Mesendoderm (in vitro differentiated cells): ENCODE measurements around the gene STAMBPL1.
A peak's percentile ranks its signal among the peaks of the same experiment; 100 is the strongest.
"Not testable (repeated sequence)": the region's sequence is repeated elsewhere in the genome, so short reads cannot be mapped to it uniquely, and the experiment has no call there.

ENCODE experiments used
- DNase-seq: peaks from one replicate; pipeline ENCODE4 v3.0.0; 2013
- H2AK5ac ChIP-seq: 2 replicates; pipeline ENCODE4 v1.6.1; 2013; ENCODE audit warnings: low read length, inconsistent platforms
- H2BK120ac ChIP-seq: 2 replicates; pipeline ENCODE4 v1.6.1; 2013; ENCODE audit warnings: low read depth, mild to moderate bottlenecking, low read length, moderate library complexity, mixed read lengths
- H2BK15ac ChIP-seq: replicated peaks from 2 replicates; pipeline ENCODE4 v1.6.1; 2013; ENCODE audit warnings: low read depth, mild to moderate bottlenecking, moderate library complexity
- H2BK5ac ChIP-seq: 2 replicates; pipeline ENCODE4 v1.6.1; 2013; ENCODE audit warnings: low read length, inconsistent platforms
- H3K18ac ChIP-seq: 2 replicates; pipeline ENCODE4 v1.6.1; 2013; ENCODE audit warnings: mild to moderate bottlenecking, low read length, mixed read lengths
- H3K23ac ChIP-seq: one replicate; pipeline ENCODE4 v1.6.1; 2013; ENCODE audit warnings: low read length
- H3K27ac ChIP-seq: 2 replicates; pipeline ENCODE4 v1.5.1; 2013; ENCODE audit warnings: low read depth, mild to moderate bottlenecking, inconsistent platforms, low read length, moderate library complexity
- H3K27me3 ChIP-seq: 2 replicates; pipeline ENCODE4 v1.6.1; 2013; ENCODE audit warnings: low read length, control low read depth, mild to moderate bottlenecking, inconsistent platforms; ENCODE audit not compliant: insufficient read depth, poor library complexity
- H3K36me3 ChIP-seq: 2 replicates; pipeline ENCODE4 v1.6.1; 2013; ENCODE audit warnings: low read length, inconsistent platforms; ENCODE audit not compliant: control insufficient read depth, insufficient read depth
- H3K4ac ChIP-seq: one replicate; pipeline ENCODE4 v1.6.1; 2013; ENCODE audit warnings: low read depth, mild to moderate bottlenecking, low read length, moderate library complexity
- H3K4me1 ChIP-seq: 2 replicates; pipeline ENCODE4 v1.6.1; 2013; ENCODE audit warnings: low read depth, low read length, inconsistent platforms; ENCODE audit not compliant: control insufficient read depth
- H3K4me2 ChIP-seq: 2 replicates; pipeline ENCODE4 v1.6.1; 2013; ENCODE audit warnings: low read length
- H3K4me3 ChIP-seq: 2 replicates; pipeline ENCODE4 v1.5.1; 2013; ENCODE audit warnings: mild to moderate bottlenecking, low read length
- H3K56ac ChIP-seq: one replicate; pipeline ENCODE4 v1.6.1; 2013; ENCODE audit warnings: low read length
- H3K79me1 ChIP-seq: 2 replicates; pipeline ENCODE4 v1.6.1; 2013; ENCODE audit warnings: low read length, inconsistent platforms
- H3K79me2 ChIP-seq: 2 replicates; pipeline ENCODE4 v1.6.1; 2013; ENCODE audit warnings: mild to moderate bottlenecking, low read length; ENCODE audit not compliant: control insufficient read depth, insufficient read depth
- H3K9ac ChIP-seq: 2 replicates; pipeline ENCODE4 v1.6.1; 2013; ENCODE audit warnings: low read length, inconsistent platforms
- H4K5ac ChIP-seq: one replicate; pipeline ENCODE4 v1.6.1; 2013; ENCODE audit warnings: low read length
- H4K8ac ChIP-seq: one replicate; pipeline ENCODE4 v1.6.1; 2013; ENCODE audit warnings: low read depth, mild to moderate bottlenecking, control low read depth, low read length, moderate library complexity
- WGBS: extraction: QIAGEN DNeasy Blood & Tissue Kit; methylation state at CpG from one replicate; pipeline ENCODE4 v1.1.7; 2013; ENCODE audit warnings: low lambda C conversion rate, missing lambda C conversion rate; ENCODE audit not compliant: insufficient coverage; ENCODE audit errors: extremely low coverage; 5-methylcytosine and 5-hydroxymethylcytosine counted together

The STAMBPL1 gene

GRCh38 chr10:88833723-88834122, 46.3 kb upstream of the STAMBPL1 start:
- Histone ChIP-seq H2BK5ac (no peak overlapping the region), H3K27ac (no peak overlapping the region), H3K36me3 (no peaks in the 10 kb centered on the region), H3K9ac (no peak overlapping the region), H3K27me3 (peaks cover 3% of the 10 kb centered on the region), H4K8ac (no peak overlapping the region), H3K23ac (no peak overlapping the region), H2BK15ac (no peak overlapping the region), H3K4ac (no peak overlapping the region), H3K4me2 (no peak overlapping the region), H2BK120ac (no peak overlapping the region), H2AK5ac (no peak overlapping the region), H3K4me3 (no peak overlapping the region), H3K79me2 (no peaks in the 10 kb centered on the region), H4K5ac (no peak overlapping the region), H3K56ac (no peak overlapping the region), H3K4me1 (no peaks in the 10 kb centered on the region), H3K18ac (no peak overlapping the region), H3K79me1 (no peaks in the 10 kb centered on the region)
- no peak for DNase-seq
- WGBS = no CpG with 5 or more reads among the region's 2 CpGs

GRCh38 chr10:88835096-88835909, 44.7 kb upstream of the STAMBPL1 start:
- Histone ChIP-seq H3K4ac (no peak overlapping the region), H3K79me1 (no peaks in the 10 kb centered on the region), H3K27ac (no peak overlapping the region), H2BK120ac (no peak overlapping the region), H2BK5ac (no peak overlapping the region), H3K23ac (no peak overlapping the region), H4K8ac (no peak overlapping the region), H2BK15ac (no peak overlapping the region), H3K56ac (no peak overlapping the region), H3K79me2 (no peaks in the 10 kb centered on the region), H4K5ac (no peak overlapping the region), H2AK5ac (no peak overlapping the region), H3K9ac (no peak overlapping the region), H3K4me2 (no peak overlapping the region), H3K36me3 (no peaks in the 10 kb centered on the region), H3K4me1 (no peaks in the 10 kb centered on the region), H3K4me3 (no peak overlapping the region), H3K27me3 (peaks cover 3% of the 10 kb centered on the region), H3K18ac (no peak overlapping the region)
- peak; percentile 82 for DNase-seq
- WGBS = no CpG with 5 or more reads among the region's 10 CpGs

- Histone ChIP-seq H4K5ac (no peak overlapping the region), H3K79me1 (no peaks in the 10 kb centered on the region)
- WGBS = no CpG with 5 or more reads among the region's 2 CpGs
Measured at GRCh38 chr10:88835910-88836221, 44.2 kb upstream of the STAMBPL1 start.

GRCh38 chr10:88837632-88838031, 42.4 kb upstream of the STAMBPL1 start:
- not testable (repeated sequence) for H3K79me1 ChIP-seq, H3K4me3 ChIP-seq, H3K79me2 ChIP-seq, H3K4me2 ChIP-seq, H3K9ac ChIP-seq, H4K5ac ChIP-seq, H2BK15ac ChIP-seq, H3K36me3 ChIP-seq, H4K8ac ChIP-seq, H3K56ac ChIP-seq, H2BK5ac ChIP-seq, H3K23ac ChIP-seq, H2BK120ac ChIP-seq, H3K4ac ChIP-seq, H3K27me3 ChIP-seq, H2AK5ac ChIP-seq, H3K4me1 ChIP-seq, H3K18ac ChIP-seq, DNase-seq, H3K27ac ChIP-seq

More at GRCh38 chr10:88835910-88836221, 44.2 kb upstream of the STAMBPL1 start:
- Histone ChIP-seq H2BK120ac (no peak overlapping the region), H3K4me2 (no peak overlapping the region), H3K4me1 (no peaks in the 10 kb centered on the region), H3K27ac (no peak overlapping the region), H3K27me3 (peaks cover 3% of the 10 kb centered on the region), H2AK5ac (no peak overlapping the region), H2BK15ac (no peak overlapping the region), H2BK5ac (no peak overlapping the region), H3K18ac (no peak overlapping the region), H3K79me2 (no peaks in the 10 kb centered on the region), H3K56ac (no peak overlapping the region), H4K8ac (no peak overlapping the region), H3K9ac (no peak overlapping the region), H3K4me3 (no peak overlapping the region), H3K4ac (no peak overlapping the region), H3K36me3 (no peaks in the 10 kb centered on the region), H3K23ac (no peak overlapping the region)
- no peak for DNase-seq

GRCh38 chr10:88838766-88839350, 41.2 kb upstream of the STAMBPL1 start:
- no peak overlapping the region for H4K8ac ChIP-seq
- H3K79me2 ChIP-seq = no peaks in the 10 kb centered on the region
- no peak overlapping the region for H4K5ac ChIP-seq
- no peak overlapping the region for H2BK5ac ChIP-seq
- no peak overlapping the region for H3K4ac ChIP-seq
- no peak overlapping the region for H3K23ac ChIP-seq
- H3K4me2 ChIP-seq = no peak overlapping the region
- DNase-seq = peak; percentile 13
- WGBS = no CpG with 5 or more reads among the region's 5 CpGs
- no peak overlapping the region for H2AK5ac ChIP-seq
- no peaks in the 10 kb centered on the region for H3K36me3 ChIP-seq
- peaks cover under 1% of the 10 kb centered on the region for H3K27me3 ChIP-seq
- no peak overlapping the region for H3K4me3 ChIP-seq
- H3K79me1 ChIP-seq = no peaks in the 10 kb centered on the region
- no peak overlapping the region for H3K18ac ChIP-seq
- no peak overlapping the region for H2BK120ac ChIP-seq
- no peak overlapping the region for H3K9ac ChIP-seq
- H3K4me1 ChIP-seq = no peaks in the 10 kb centered on the region
- no peak overlapping the region for H3K56ac ChIP-seq
- no peak overlapping the region for H2BK15ac ChIP-seq
- H3K27ac ChIP-seq = no peak overlapping the region

- no peak overlapping the region for H2AK5ac ChIP-seq
- no peak overlapping the region for H3K27ac ChIP-seq
- no peak overlapping the region for H3K23ac ChIP-seq
- no peak for DNase-seq
- no peak overlapping the region for H3K18ac ChIP-seq
- H3K4me2 ChIP-seq = no peak overlapping the region
- WGBS = no CpG with 5 or more reads among the region's 3 CpGs
- no peak overlapping the region for H3K56ac ChIP-seq
- no peak overlapping the region for H2BK5ac ChIP-seq
- H3K9ac ChIP-seq = no peak overlapping the region
- no peaks in the 10 kb centered on the region for H3K36me3 ChIP-seq
- no peaks in the 10 kb centered on the region for H3K79me1 ChIP-seq
- H4K8ac ChIP-seq = no peak overlapping the region
- no peak overlapping the region for H2BK15ac ChIP-seq
- H3K4me1 ChIP-seq = no peaks in the 10 kb centered on the region
- H3K79me2 ChIP-seq = no peaks in the 10 kb centered on the region
- no peaks in the 10 kb centered on the region for H3K27me3 ChIP-seq
- H3K4me3 ChIP-seq = no peak overlapping the region
- H3K4ac ChIP-seq = no peak overlapping the region
- no peak overlapping the region for H2BK120ac ChIP-seq
- no peak overlapping the region for H4K5ac ChIP-seq
Measured at GRCh38 chr10:88840104-88840503, 39.9 kb upstream of the STAMBPL1 start.
